BJ (cell line): ENCODE data around the gene MTX3. TPM values are rescaled to one million over a fixed set of nuclear protein-coding genes. Genes with fewer than 3 reads are reported as not detected.

Source experiments
- CTCF ChIA-PET: fragments of 350-600 bp; formaldehyde crosslinking; extraction: SDS; loops from one replicate; lab custom pipeline; 2021; ENCODE audit warnings: antibody characterized with exemption, inconsistent platforms; lab: Yijun Ruan, JAX
- POLR2A ChIA-PET: fragments of 300-600 bp; sonication (Branson Sonifier 250); formaldehyde crosslinking; extraction: SDS; loops from one replicate; lab custom pipeline; 2021; ENCODE audit warnings: antibody characterized with exemption; lab: Charles Lee
- DNase-seq: peaks from one replicate; pipeline ENCODE4 v3.0.0-alpha.2; 2011; ENCODE audit warnings: low read depth
- H3K27me3 ChIP-seq: 2 replicates; pipeline ENCODE4 v1.6.0; 2011; ENCODE audit warnings: low read length; ENCODE audit not compliant: control insufficient read depth, insufficient read depth
- H3K36me3 ChIP-seq: 2 replicates; pipeline ENCODE4 v1.5.1; 2011; ENCODE audit warnings: low read length; ENCODE audit not compliant: control insufficient read depth, insufficient read depth
- H3K4me3 ChIP-seq: 2 replicates; pipeline ENCODE4 v1.5.1; 2011; ENCODE audit warnings: low read depth, mild to moderate bottlenecking, control low read depth, low read length
- CTCF ChIP-seq: IDR thresholded peaks from 2 replicates; pipeline ENCODE4 v1.5.1; 2011; ENCODE audit warnings: low read depth, mild to moderate bottlenecking, control low read depth, inconsistent platforms, low read length, moderate library complexity; ENCODE audit not compliant: insufficient read depth
- polyA plus RNA-seq: library from polyadenylated mRNA; depleted of rRNA; stranded (reverse); fragments of >200 nt; gene quantifications from 2 replicates; pipeline ENCODE4 v1.2.3, GENCODE V29; 2011; rRNA removed
- small RNA-seq: library from RNA; depleted of rRNA; stranded (forward); fragments of <200 nt; gene quantifications from one replicate; pipeline ENCODE3, GENCODE V24; 2012; ENCODE audit warnings: low replicate concordance, low read depth; ENCODE audit not compliant: insufficient read length

Gene MTX3
- polyA plus RNA-seq, 1 experiment, result 5.1 TPM

- CTCF ChIA-PET, result no interaction called here
- Histone ChIP-seq H3K36me3 (no peaks in the 10 kb centered on the region), H3K27me3 (peaks cover 4% of the 10 kb centered on the region; the same call in 1 of the 2 replicates), H3K4me3 (no peak overlapping the region)
- TF ChIP-seq CTCF, result no peak
- POLR2A ChIA-PET, result no interaction called here
- DNase-seq, result no peak
Observed at GRCh38 chr5:79931866-79932265, 59.2 kb downstream of the MTX3 start.

DNA sequence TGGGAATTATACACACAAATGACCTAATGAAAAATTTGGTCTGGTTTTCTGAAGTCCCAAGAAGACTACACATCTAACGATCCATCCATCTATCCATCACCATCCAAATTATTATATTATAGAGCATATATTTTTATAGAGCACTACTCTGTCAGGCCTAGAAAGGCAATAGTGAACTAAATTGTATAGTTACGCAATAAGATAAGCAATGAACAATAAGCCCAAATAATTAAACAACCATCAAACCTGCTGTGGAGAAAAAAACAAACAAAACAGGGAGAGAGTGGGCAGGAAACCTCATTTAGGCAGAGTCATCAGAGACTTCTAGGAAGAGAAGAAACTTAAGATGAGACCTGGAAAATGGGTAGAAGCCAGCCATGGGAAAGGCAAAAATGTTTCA, 59.7 kb downstream of the MTX3 start:
- no peak for DNase-seq
- POLR2A ChIA-PET, result no interaction called here
- CTCF ChIA-PET, result no interaction called here
- H3K36me3 ChIP-seq, result no peaks in the 10 kb centered on the region
- no peak for TF ChIP-seq CTCF
- peaks cover 4% of the 10 kb centered on the region; the same call in 1 of the 2 replicates for H3K27me3 ChIP-seq
- no peak overlapping the region for H3K4me3 ChIP-seq

DNA sequence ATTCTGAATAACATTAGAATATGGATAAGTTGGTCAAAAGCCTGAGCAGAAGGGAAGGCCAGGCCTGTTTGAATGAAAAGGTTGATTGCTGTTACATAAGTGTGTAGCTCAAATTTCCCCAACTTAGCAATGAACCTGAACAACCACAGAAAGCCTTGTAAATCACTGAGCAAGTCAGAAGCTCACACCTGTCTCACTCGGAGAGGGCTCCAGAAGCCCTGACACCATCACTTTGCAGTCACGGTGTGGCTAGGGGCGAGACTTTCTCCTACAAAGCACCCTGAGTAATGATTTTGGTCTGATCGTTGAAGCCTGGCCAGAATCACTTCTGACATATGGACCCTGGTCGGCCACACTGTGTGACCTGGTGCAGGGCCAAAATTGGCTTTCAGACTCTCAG, 62.0 kb downstream of the MTX3 start:
- ChIA-PET CTCF (no interaction called here), POLR2A (no interaction called here)
- no peak for DNase-seq
- Histone ChIP-seq H3K36me3 (no peaks in the 10 kb centered on the region), H3K27me3 (peaks cover 2% of the 10 kb centered on the region; the same call in 1 of the 2 replicates), H3K4me3 (no peak overlapping the region)
- TF ChIP-seq CTCF, result no peak

Small RNA genes lying within 50 kb of the gene (small RNA-seq; reads per million reads assigned to genes)
- gene TRMT112P2, result not detected

Other genes starting within 250 kb of the MTX3 start
- 0.23 and 0.54 TPM in 2 replicates for gene THBS4, start 44.1 kb upstream of the MTX3 start, polyA plus RNA-seq